Right lobe of liver (tissue), 6 donors: Measurements from ENCODE around the gene RNF32. TPM values are rescaled to one million over a fixed set of nuclear protein-coding genes. Genes with fewer than 3 reads are reported as not detected.

ENCODE experiments used
- ATAC-seq, 4 donors: fragments of 200-7000 bp; cut with Tn5 transposase; one replicate each; pipeline ENCODE4 v1.9.1; 2020; ENCODE audit warnings: mild to moderate bottlenecking in 4 of 4, moderate library complexity in 4 of 4
- DNase-seq, 3 donors: peaks; one replicate each; pipeline ENCODE4 v3.0.0-alpha.2; 2020
- H3K27ac ChIP-seq, 3 donors: fragments of 200-600 bp; one replicate each; pipeline ENCODE4 v1.8.0; 2022
- H3K27me3 ChIP-seq, 2 donors: fragments of 200-600 bp; one replicate each; pipeline ENCODE4 v1.8.0; 2022
- H3K36me3 ChIP-seq, 4 donors: fragments of 200-600 bp; sonication (generic) in 1 of 4; one replicate each; pipeline versions ENCODE4 v1.5.1 to v1.8.0; 2017 to 2022; ENCODE audit warnings: control low read depth in 1 of 4
- H3K4me1 ChIP-seq, 4 donors: fragments of 200-600 bp; sonication (generic) in 1 of 4; one replicate each; pipeline versions ENCODE4 v1.5.1 to v1.8.0; 2017 to 2022; ENCODE audit warnings: control low read depth in 1 of 4
- H3K4me3 ChIP-seq, 3 donors: fragments of 200-600 bp; one replicate each; pipeline ENCODE4 v1.8.0; 2022
- H3K9me3 ChIP-seq, 4 donors: fragments of 200-600 bp; sonication (generic) in 1 of 4; one replicate each; pipeline versions ENCODE4 v1.5.1 to v1.8.0; 2017 to 2022; ENCODE audit warnings: control low read depth in 1 of 4
- CTCF ChIP-seq, 4 donors: fragments of 200-600 bp in 3 of 4; fragments of 450-650 bp in 1 of 4; IDR thresholded peaks; one replicate each; pipeline versions ENCODE4 v1.5.1 to v1.8.0; 2016 to 2022; ENCODE audit warnings: antibody characterized with exemption in 4 of 4, mild to moderate bottlenecking in 2 of 4
- POLR2A ChIP-seq: fragments of 450-650 bp; IDR thresholded peaks from one replicate; pipeline ENCODE4 v1.6.1; 2017; ENCODE audit warnings: antibody characterized with exemption, mild to moderate bottlenecking
- WGBS: methylation state at CpG from one replicate; pipeline ENCODE4 v1.1.6; 2018; ENCODE audit warnings: low coverage, low lambda C conversion rate; ENCODE audit not compliant: insufficient coverage; ENCODE audit errors: missing lambda C conversion rate; 5-methylcytosine and 5-hydroxymethylcytosine counted together
- intact Hi-C, 2 donors: fragments of 100-400 bp; cut with DNase I; formaldehyde crosslinking; loops; one replicate each; pipeline versions ENCODE4 v1.11.2 to v1.14.1; 2022
- total RNA-seq, 6 experiments: library from RNA; depleted of rRNA in 2 of 6; stranded (reverse); fragments of >200 nt in 2 of 6; fragmentation: NEBNext Ultra II Directional in 3 of 6; extraction: Animal tissue kit (Norgen Biotek cat#: 25700) in 3 of 6; gene quantifications; one replicate each; pipeline versions ENCODE4 v1.1.0 to v1.2.4, GENCODE V29; 2016 to 2023
- donor health status: DM: no; HTN: yes; CAD: no.
- donor health status: DM: no; HTN: no; CAD: no.
- donor health status: DM: no; HTN: no; CAD: no.
- donor health status: DM: no; HTN: yes; CAD: no.
- donor health status: DM: no; HTN: yes; CAD: no.

The RNF32 gene
- total RNA-seq, 6 experiments from 2014 or later, result 0.23 to 0.84 (median 0.66) TPM; not detected in 1

- TF ChIP-seq CTCF (IDR thresholded peaks at IDR 0.05) (no peak), POLR2A (no peak)
- H3K9me3 ChIP-seq, result no peaks in the 10 kb centered on the region
- H3K27ac ChIP-seq, result no peak overlapping the region
- ATAC-seq (no peak), DNase-seq (no peak)
- no peak overlapping the region for H3K4me3 ChIP-seq
- H3K27me3 ChIP-seq, result no peaks in the 10 kb centered on the region
- no peaks in the 10 kb centered on the region for H3K36me3 ChIP-seq
- intact Hi-C loops, result no loop called here
- no peaks in the 10 kb centered on the region for H3K4me1 ChIP-seq
- 89% methylated on average over 8 of the region's 8 CpGs for WGBS
Measured at GRCh38 chr7:156652886-156653568, 12.5 kb downstream of the RNF32 start.

- WGBS, result 78% methylated on average over 4 of the region's 10 CpGs
- intact Hi-C loops, result no loop called here
- no peak for DNase-seq
Measured at GRCh38 chr7:156654511-156655234, 14.1 kb downstream of the RNF32 start.

GRCh38 chr7:156655251-156655650, 14.7 kb downstream of the RNF32 start:
- DNase-seq (no peak), ATAC-seq (no peak)
- Histone ChIP-seq H3K4me3 (no peak overlapping the region), H3K27me3 (no peaks in the 10 kb centered on the region), H3K9me3 (no peaks in the 10 kb centered on the region), H3K27ac (no peak overlapping the region), H3K4me1 (no peaks in the 10 kb centered on the region), H3K36me3 (no peaks in the 10 kb centered on the region)
- TF ChIP-seq POLR2A (no peak), CTCF (IDR thresholded peaks at IDR 0.05) (no peak)
- WGBS, result 89% methylated on average over 5 of the region's 6 CpGs
- intact Hi-C loops, result no loop called here

More at GRCh38 chr7:156654511-156655234, 14.1 kb downstream of the RNF32 start:
- no peaks in the 10 kb centered on the region for H3K36me3 ChIP-seq
- H3K27ac ChIP-seq, result no peak overlapping the region
- ATAC-seq, result no peak
- no peaks in the 10 kb centered on the region for H3K9me3 ChIP-seq
- no peak for TF ChIP-seq CTCF (IDR thresholded peaks at IDR 0.05)
- no peak for TF ChIP-seq POLR2A
- H3K4me3 ChIP-seq, result no peak overlapping the region
- H3K27me3 ChIP-seq, result no peaks in the 10 kb centered on the region
- H3K4me1 ChIP-seq, result no peaks in the 10 kb centered on the region

- Histone ChIP-seq H3K4me3 (no peak overlapping the region), H3K27ac (no peak overlapping the region), H3K27me3 (no peaks in the 10 kb centered on the region), H3K9me3 (no peaks in the 10 kb centered on the region), H3K4me1 (no peaks in the 10 kb centered on the region), H3K36me3 (no peaks in the 10 kb centered on the region)
- peak in 1 of 4 donors; percentile 19 for ATAC-seq
- intact Hi-C loops, result no loop called here
- no peak for DNase-seq
- TF ChIP-seq CTCF (IDR thresholded peaks at IDR 0.05) (no peak), POLR2A (no peak)
- 31% methylated on average over 4 of the region's 4 CpGs for WGBS
Measured at GRCh38 chr7:156655983-156656382, 15.4 kb downstream of the RNF32 start.
